Adrenal gland (tissue), 12 donors: ENCODE data around the gene CREB3L4. TPM values are rescaled to one million over a fixed set of nuclear protein-coding genes. Genes with fewer than 3 reads are reported as not detected.

Source experiments
- DNase-seq, 7 donors: peaks; one replicate each; pipeline ENCODE4 v3.0.0-alpha.2; 2019 to 2020
- H3K27ac ChIP-seq, 5 donors: fragments of 200-600 bp; sonication (generic) in 4 of 5; 1 replicate in 3 of 5; 2 replicates in 2 of 5; pipeline versions ENCODE4 v1.5.1 to v1.8.0; 2016 to 2020; ENCODE audit warnings: mild to moderate bottlenecking in 1 of 5
- H3K27me3 ChIP-seq: fragments of 200-600 bp; 2 replicates; pipeline ENCODE4 v1.8.0; 2021
- H3K36me3 ChIP-seq, 2 donors: fragments of 200-600 bp; replicated peaks in 1 of 2; 1 replicate in 1 of 2; 2 replicates in 1 of 2; pipeline versions ENCODE4 v1.5.1 to v1.8.0; 2018 to 2022
- H3K4me1 ChIP-seq, 2 donors: fragments of 200-600 bp; replicated peaks in 1 of 2; 1 replicate in 1 of 2; 2 replicates in 1 of 2; pipeline versions ENCODE4 v1.5.1 to v1.8.0; 2018 to 2021
- H3K4me3 ChIP-seq, 4 donors: fragments of 200-600 bp; sonication (generic) in 3 of 4; one replicate each; pipeline ENCODE4 v1.5.1; 2016 to 2018
- H3K9me3 ChIP-seq, 3 donors: fragments of 200-600 bp; sonication (generic) in 1 of 3; replicated peaks in 1 of 3; 1 replicate in 2 of 3; 2 replicates in 1 of 3; pipeline versions ENCODE4 v1.5.1 to v1.8.0; 2016 to 2021
- CTCF ChIP-seq, 6 experiments: fragments of 450-650 bp in 4 of 6; fragments of 200-600 bp in 2 of 6; sonication (generic) in 1 of 6; IDR thresholded peaks; 1 replicate in 5 of 6; 2 replicates in 1 of 6; pipeline versions ENCODE4 v1.5.1 to v1.8.0; 2016 to 2021; ENCODE audit warnings: antibody characterized with exemption in 6 of 6, mild to moderate bottlenecking in 2 of 6, moderate library complexity in 1 of 6
- POLR2A ChIP-seq, 2 donors: fragments of 450-650 bp; IDR thresholded peaks; one replicate each; pipeline ENCODE4 v1.6.1; 2017; ENCODE audit warnings: antibody characterized with exemption in 2 of 2, mild to moderate bottlenecking in 2 of 2, moderate library complexity in 1 of 2
- WGBS, 4 donors: extraction: QIAGEN DNeasy Blood & Tissue Kit in 2 of 4; methylation state at CpG; one replicate each; pipeline versions ENCODE4 v1.1.5 to v1.1.7; 2013 to 2017; 5-methylcytosine and 5-hydroxymethylcytosine counted together
- intact Hi-C, 2 donors: fragments of 100-400 bp; cut with DNase I; formaldehyde crosslinking; loops; one replicate each; pipeline versions ENCODE4 v1.14.1 to v1.15.0; 2022 to 2023
- microRNA-seq, 3 donors: library from miRNA; unstranded; fragments of <30 nt; microRNA quantifications; one replicate each; pipeline ENCODE4, GENCODE V29; 2017 to 2020
- polyA plus RNA-seq, 3 donors: library from polyadenylated mRNA; stranded (reverse); fragments of 200-250 nt in 2 of 3; fragments of 350-450 nt in 1 of 3; fragmentation: Illumina TruSeq in 1 of 3; extraction: RNeasy Lipid Tissue Mini Kit (QIAGEN cat#74804) in 1 of 3; gene quantifications; one replicate each; pipeline ENCODE4 v1.2.3, GENCODE V29; 2013 to 2014
- small RNA-seq, 2 donors: library from RNA; depleted of rRNA; stranded (forward); fragments of <200 nt; gene quantifications; one replicate each; pipeline ENCODE3, GENCODE V24; 2016
- total RNA-seq, 9 donors: library from RNA; depleted of rRNA in 4 of 9; stranded (reverse); fragments of >200 nt in 4 of 9; fragments of 120-200 nt in 1 of 9; fragmentation: NEBNext Ultra II Directional in 1 of 9; extraction: Animal tissue kit (Norgen Biotek cat#: 25700) in 1 of 9; gene quantifications; one replicate each; pipeline versions ENCODE4 v1.1.0 to v1.2.4, GENCODE V29; 2013 to 2023
- donor health status: healthy with polysubstance abuse.
- donor health status: Bipolar disorder and iron deficiency.
- donor health status: DM: yes; HTN: yes; CAD: no.
- donor health status: DM: no; HTN: no; CAD: no.
- donor health status: DM: no; HTN: no; CAD: no.
- donor health status: DM: yes; HTN: yes; CAD: no.

Gene CREB3L4
- total and polyA plus RNA-seq, 12 donors: 5.1 to 21.8 (median 15.1) TPM

GRCh38 chr1:154019940-154020339 is 52.2 kb downstream of the CREB3L4 start:
- TF ChIP-seq POLR2A (IDR thresholded peaks at IDR 0.05) (no peak), CTCF (IDR thresholded peaks at IDR 0.05) (no peak)
- Histone ChIP-seq H3K27ac (no peak overlapping the region), H3K4me3 (no peak overlapping the region), H3K36me3 (no peaks in the 10 kb centered on the region), H3K27me3 (no peaks in the 10 kb centered on the region), H3K9me3 (no peaks in the 10 kb centered on the region), H3K4me1 (no peaks in the 10 kb centered on the region)
- intact Hi-C loops: loop anchor here in 1 of 2 donors (10.0 kb wide), 1 partner anchor 125 kb away; no protein-coding TSS in a partner anchor
- 83 to 94% (median 89%) methylated on average over 1 of the region's 1 CpG for WGBS, 4 donors
- DNase-seq: no peak

Small RNAs within 50 kb of the gene (microRNA-seq; reads per million reads assigned to microRNA genes)
- gene MIR6737: 0 to 2.0 (median 1.3) reads per million in 3 donors

Small RNAs within 50 kb of the gene (small RNA-seq; reads per million reads assigned to genes)
- 0.08 to 0.12 reads per million in 2 donors for gene MIR6737

Other genes with a start within 250 kb of the CREB3L4 start
- 10 to 100 TPM; 40.7 to 88.1 (median 54.3) TPM for gene INTS3, start 239.9 kb upstream of the CREB3L4 start, total RNA-seq
- 100 to 1,000 TPM in 2 of 3 donors, 10 to 100 TPM in 1; 60.2 to 148 (median 114) TPM for gene INTS3, start 239.9 kb upstream of the CREB3L4 start, polyA plus RNA-seq
- 10 to 100 TPM in 7 of 9 donors, 1 to 10 TPM in 2; 9.5 to 25.4 (median 14.1) TPM for gene SLC27A3, start 192.5 kb upstream of the CREB3L4 start, total RNA-seq
- 10 to 100 TPM; 11.7 to 85.0 (median 62.3) TPM for gene SLC27A3, start 192.5 kb upstream of the CREB3L4 start, polyA plus RNA-seq
- 10 to 100 TPM in 7 of 9 donors, 1 to 10 TPM in 2; 6.4 to 43.3 (median 18.0) TPM for gene GATAD2B, start 44.9 kb upstream of the CREB3L4 start, total RNA-seq
- 10 to 100 TPM in 1 of 3 donors, 1 to 10 TPM in 2; 3.0 to 14.2 (median 6.6) TPM for gene GATAD2B, start 44.9 kb upstream of the CREB3L4 start, polyA plus RNA-seq
- gene DENND4B, start 21.2 kb upstream of the CREB3L4 start, total RNA-seq: 10 to 100 TPM in 8 of 9 donors, 1 to 10 TPM in 1; 8.9 to 72.5 (median 34.6) TPM
- gene DENND4B, start 21.2 kb upstream of the CREB3L4 start, polyA plus RNA-seq: 100 to 1,000 TPM in 1 of 3 donors, 10 to 100 TPM in 2; 14.4 to 110 (median 63.7) TPM
- gene CRTC2, start 9.3 kb upstream of the CREB3L4 start, total RNA-seq: 10 to 100 TPM in 8 of 9 donors, 1 to 10 TPM in 1; 8.4 to 53.6 (median 31.7) TPM
- gene CRTC2, start 9.3 kb upstream of the CREB3L4 start, polyA plus RNA-seq: 100 to 1,000 TPM in 1 of 3 donors, 10 to 100 TPM in 2; 27.1 to 138 (median 75.0) TPM
- 100 to 1,000 TPM in 8 of 9 donors, 10 to 100 TPM in 1; 96.5 to 173 (median 115) TPM for gene SLC39A1, start 4.4 kb upstream of the CREB3L4 start, total RNA-seq
- 10 to 100 TPM; 29.1 to 85.1 (median 63.9) TPM for gene SLC39A1, start 4.4 kb upstream of the CREB3L4 start, polyA plus RNA-seq
- gene JTB, start 9.8 kb downstream of the CREB3L4 start, total RNA-seq: 100 to 1,000 TPM; 103 to 327 (median 141) TPM
- gene JTB, start 9.8 kb downstream of the CREB3L4 start, polyA plus RNA-seq: 100 to 1,000 TPM in 2 of 3 donors, 10 to 100 TPM in 1; 68.3 to 144 (median 140) TPM
- 100 to 1,000 TPM in 4 of 9 donors, 10 to 100 TPM in 5; 22.9 to 165 (median 86.7) TPM for gene RAB13, start 18.4 kb downstream of the CREB3L4 start, total RNA-seq
- gene RAB13, start 18.4 kb downstream of the CREB3L4 start, polyA plus RNA-seq: 100 to 1,000 TPM; 152 to 328 (median 275) TPM
- 1,000 to 10,000 TPM in 8 of 9 donors, 100 to 1,000 TPM in 1; 943 to 3,069 (median 1,594) TPM for gene RPS27, start 22.9 kb downstream of the CREB3L4 start, total RNA-seq
- 1,000 to 10,000 TPM; 3,330 to 6,436 (median 4,487) TPM for gene RPS27, start 22.9 kb downstream of the CREB3L4 start, polyA plus RNA-seq
- gene NUP210L, start 187.2 kb downstream of the CREB3L4 start, total RNA-seq: under 1 TPM in 4 of 9 donors, not detected in 5; 0.04 to 0.07 (median 0.06) TPM
- under 1 TPM in 1 of 3 donors, not detected in 2; 0.03 TPM for gene NUP210L, start 187.2 kb downstream of the CREB3L4 start, polyA plus RNA-seq
- 100 to 1,000 TPM; 246 to 357 (median 272) TPM for gene TPM3, start 224.2 kb downstream of the CREB3L4 start, total RNA-seq
- 100 to 1,000 TPM; 104 to 465 (median 111) TPM for gene TPM3, start 224.2 kb downstream of the CREB3L4 start, polyA plus RNA-seq
- gene CFAP141, start 238.4 kb downstream of the CREB3L4 start, total RNA-seq: not detected
- under 1 TPM in 1 of 3 donors, not detected in 2; 0.51 TPM for gene CFAP141, start 238.4 kb downstream of the CREB3L4 start, polyA plus RNA-seq